Naive B cell (primary cell): ENCODE measurements around the gene LY6G5C. TPM values are rescaled to one million over a fixed set of nuclear protein-coding genes. Genes with fewer than 3 reads are reported as not detected.
A peak's percentile ranks its signal among the peaks of the same experiment; 100 is the strongest.

Experiments
- ATAC-seq, 2 donors: fragments of 150-1000 bp; cut with Tn5 transposase; 2 replicates each; pipeline ENCODE4 v1.10.0; 2021; ENCODE audit warnings: low read depth in 2 of 2, mild to moderate bottlenecking in 2 of 2, moderate library complexity in 2 of 2
- DNase-seq: peaks from one replicate; pipeline ENCODE4 v3.0.0; 2022
- H3K27ac Mint-ChIP-seq, 6 donors: one replicate each; pipeline ENCODE4 v1.8.0; 2020 to 2022; ENCODE audit warnings: mild to moderate bottlenecking in 6 of 6, mixed read lengths in 6 of 6, moderate library complexity in 5 of 6, inconsistent platforms in 2 of 6
- H3K27me3 Mint-ChIP-seq, 3 donors: one replicate each; pipeline ENCODE4 v1.8.0; 2021 to 2022; ENCODE audit warnings: mixed read lengths in 3 of 3, mild to moderate bottlenecking in 1 of 3
- H3K36me3 Mint-ChIP-seq, 2 donors: one replicate each; pipeline ENCODE4 v1.8.0; 2020 to 2022; ENCODE audit warnings: mixed read lengths in 2 of 2, inconsistent platforms in 1 of 2, mild to moderate bottlenecking in 1 of 2
- H3K4me1 Mint-ChIP-seq, 3 donors: one replicate each; pipeline ENCODE4 v1.8.0; 2020 to 2022; ENCODE audit warnings: mixed read lengths in 3 of 3, inconsistent platforms in 1 of 3, mild to moderate bottlenecking in 1 of 3, moderate library complexity in 1 of 3
- H3K4me3 Mint-ChIP-seq, 8 donors: one replicate each; pipeline ENCODE4 v1.8.0; 2020 to 2022; ENCODE audit warnings: mild to moderate bottlenecking in 8 of 8, mixed read lengths in 8 of 8, moderate library complexity in 8 of 8, inconsistent platforms in 2 of 8
- H3K9me3 Mint-ChIP-seq, 7 donors: one replicate each; pipeline ENCODE4 v1.8.0; 2020 to 2022; ENCODE audit warnings: mixed read lengths in 7 of 7, mild to moderate bottlenecking in 5 of 7, inconsistent platforms in 2 of 7, moderate library complexity in 1 of 7
- polyA plus RNA-seq, 6 donors: library from polyadenylated mRNA; unstranded; fragments of 300-500 nt; fragmentation: Illumina TruSeq; gene quantifications; one replicate each; pipeline ENCODE4 v1.2.3, GENCODE V29; 2021; ENCODE audit warnings: low read depth in 6 of 6

The LY6G5C gene, protein sequence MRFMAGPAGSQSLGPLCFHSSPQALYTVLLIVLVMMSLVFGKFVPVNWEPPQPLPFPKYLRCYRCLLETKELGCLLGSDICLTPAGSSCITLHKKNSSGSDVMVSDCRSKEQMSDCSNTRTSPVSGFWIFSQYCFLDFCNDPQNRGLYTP
- polyA plus RNA-seq: 1 to 10 TPM in 1 of 6 donors, under 1 TPM in 3, not detected in 2; 0.48 to 1.6 (median 0.92) TPM

DNA sequence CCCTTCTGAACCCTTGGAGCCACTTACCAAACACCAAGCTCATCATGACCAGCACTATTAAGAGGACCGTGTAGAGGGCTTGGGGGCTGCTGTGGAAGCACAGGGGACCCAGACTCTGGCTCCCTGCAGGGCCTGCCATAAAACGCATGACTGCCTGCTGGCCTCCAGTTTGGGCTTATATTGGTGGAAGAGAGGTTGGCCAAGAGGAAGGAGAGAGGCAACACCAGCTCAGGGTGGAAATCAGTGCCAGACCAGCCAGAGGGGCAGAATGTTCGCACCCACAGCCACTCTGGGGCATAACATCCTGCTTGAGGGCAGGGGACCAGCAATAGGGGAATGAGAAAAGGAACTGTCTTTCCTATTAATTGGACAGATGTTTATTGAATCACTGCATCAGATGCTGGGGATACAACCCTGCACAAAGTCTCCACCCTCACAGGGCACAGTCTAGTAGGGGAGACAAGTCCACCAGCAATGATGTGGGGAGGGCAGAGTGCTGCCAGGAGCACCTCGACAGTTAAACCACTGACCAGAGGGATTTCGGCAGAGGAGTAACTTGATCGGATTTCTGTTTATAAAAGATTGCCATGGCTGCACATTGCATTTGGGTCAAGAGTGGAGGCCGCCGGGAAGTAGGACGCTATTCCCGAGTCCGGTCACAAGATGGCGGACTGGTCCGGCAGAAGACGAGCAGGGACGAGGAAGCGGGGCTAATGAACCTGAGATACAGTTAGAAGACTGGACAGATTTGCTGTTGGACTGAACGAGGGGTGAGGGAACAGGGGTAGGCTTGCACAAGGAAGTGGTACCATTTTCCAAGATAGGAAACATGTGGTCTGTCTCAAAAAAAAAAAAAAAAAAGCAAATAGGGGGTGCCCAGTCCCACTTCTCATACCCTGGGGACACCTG, at the start of gene LY6G5C:
LY6G5C (minus strand) TSS at position 842 of the 909 bp plus-strand sequence; CDS start at position 148, 694 bp downstream.
- ATAC-seq (peak; percentile 63 to 67), DNase-seq (peak; percentile 51)
- peaks cover 37 to 56% (median 45%) of the 10 kb centered on the region in 3 donors for H3K4me1 Mint-ChIP-seq
- H3K27ac Mint-ChIP-seq: peak within 1 kb of the TSS; percentile 16 to 97 (median 87)
- H3K27me3 Mint-ChIP-seq: no peaks in the 10 kb centered on the region
- H3K4me3 Mint-ChIP-seq: peak within 1 kb of the TSS; percentile 72 to 90 (median 85)
- no peaks in the 10 kb centered on the region for H3K9me3 Mint-ChIP-seq
- H3K36me3 Mint-ChIP-seq: no peaks in the 10 kb centered on the region

DNA sequence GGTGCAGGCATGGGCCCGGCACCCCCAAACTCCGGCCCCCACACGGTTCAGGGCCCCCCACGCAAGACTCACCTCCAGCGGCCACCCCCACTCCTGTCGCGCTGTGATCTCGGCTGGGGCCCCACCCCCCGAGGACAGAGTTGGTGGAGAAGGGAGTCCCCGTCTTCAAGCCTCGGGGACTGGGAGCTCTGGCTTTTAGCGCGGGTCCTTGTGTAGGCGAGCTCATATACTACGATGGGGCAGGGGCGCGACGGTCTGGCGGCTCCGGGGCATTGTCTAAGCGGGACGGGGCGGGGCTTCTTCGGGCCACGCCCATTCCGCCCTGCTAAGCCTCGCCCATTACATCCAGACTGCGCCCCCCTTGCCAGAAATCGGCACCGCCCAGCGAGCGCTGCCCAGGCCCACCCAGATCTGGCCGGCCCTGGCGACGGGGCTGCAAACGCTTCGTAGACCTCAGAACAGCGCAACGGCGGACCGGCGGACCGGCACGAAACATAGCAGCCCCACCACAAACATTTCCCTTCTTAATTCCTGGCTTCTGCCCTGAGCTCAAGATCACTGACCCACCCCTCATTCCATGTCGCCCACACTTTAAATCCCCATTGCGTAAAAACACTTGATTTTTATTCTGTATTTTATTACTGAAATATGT, 49.2 kb upstream of the LY6G5C start:
- Mint-ChIP-seq H3K9me3 (no peaks in the 10 kb centered on the region), H3K36me3 (peaks cover 15 to 40% of the 10 kb centered on the region in 2 donors), H3K27ac (peak overlapping the region; percentile 86 to 98 (median 94)), H3K27me3 (no peaks in the 10 kb centered on the region), H3K4me1 (peaks cover 57 to 75% (median 74%) of the 10 kb centered on the region in 3 donors), H3K4me3 (peak overlapping the region; percentile 91 to 100 (median 98))
- ATAC-seq (peak; percentile 50 to 53), DNase-seq (peak; percentile 79)

DNA sequence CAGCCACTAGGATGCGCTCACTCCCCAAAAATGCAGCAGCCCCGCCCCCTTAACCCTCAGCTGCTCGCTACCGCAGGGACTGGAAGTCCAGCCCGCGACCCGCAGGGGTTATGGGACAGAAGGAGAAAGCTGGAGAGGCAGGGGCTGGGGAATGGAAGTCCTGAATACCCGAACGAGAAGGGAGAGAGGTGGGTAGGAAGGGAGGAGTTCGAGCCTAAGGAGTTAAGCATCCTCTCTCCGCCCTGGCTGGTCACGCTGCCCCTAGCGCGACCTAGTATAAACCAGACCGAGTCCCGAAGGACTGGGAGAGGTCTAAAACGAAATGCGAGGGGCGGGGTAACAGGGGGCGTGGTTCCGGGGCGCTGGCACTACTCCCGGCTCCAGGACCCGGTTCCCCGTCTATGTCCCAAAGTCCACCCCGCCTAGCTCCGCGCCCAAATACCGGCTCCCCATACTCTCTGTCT, 48.7 kb upstream of the LY6G5C start:
- Mint-ChIP-seq H3K9me3 (no peaks in the 10 kb centered on the region), H3K36me3 (peaks cover 15 to 36% of the 10 kb centered on the region in 2 donors), H3K27ac (peak overlapping the region; percentile 86 to 99 (median 98)), H3K4me1 (peaks cover 53 to 74% (median 73%) of the 10 kb centered on the region in 3 donors), H3K27me3 (no peaks in the 10 kb centered on the region), H3K4me3 (peak overlapping the region; percentile 91 to 100 (median 98))
- DNase-seq (peak; percentile 82), ATAC-seq (peak; percentile 54 to 59)

DNA sequence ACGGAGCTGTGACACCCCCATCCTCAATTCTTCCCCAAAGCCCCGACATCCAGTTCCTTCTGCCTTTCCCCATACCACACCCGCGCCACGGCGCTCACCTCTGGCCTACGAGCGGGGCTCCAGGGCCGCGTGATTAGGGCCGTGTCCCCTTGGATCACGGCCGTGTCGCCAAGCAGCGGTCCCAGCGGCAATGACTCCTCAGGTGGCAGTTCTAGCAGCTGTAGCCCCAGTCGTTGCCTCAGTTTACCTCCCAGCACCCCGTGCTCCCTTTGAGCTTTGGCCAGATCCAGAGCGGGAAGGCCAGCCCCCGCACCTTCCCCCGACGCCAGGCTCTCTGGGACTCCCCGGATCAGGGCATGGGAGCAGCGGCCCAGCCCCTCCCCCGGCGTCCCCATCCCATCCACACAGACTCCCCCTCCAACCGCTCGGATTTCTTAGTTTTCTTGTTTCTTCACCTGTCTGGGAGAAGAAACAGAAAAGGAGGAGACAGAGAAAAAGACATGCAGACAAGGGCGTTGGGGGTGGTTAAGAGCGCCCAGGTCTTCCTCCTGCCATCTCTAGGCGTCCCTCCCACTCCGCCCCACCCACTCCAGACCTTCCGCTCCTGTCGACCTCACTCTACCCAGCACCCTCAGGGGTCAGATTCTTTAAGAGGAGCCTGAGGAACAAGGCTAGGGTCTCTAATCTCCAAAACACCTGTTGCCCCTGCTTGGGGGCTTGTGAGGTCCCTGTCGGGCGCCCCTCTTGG, 48.1 kb upstream of the LY6G5C start, which contains the start of gene DDAH2:
DDAH2 (minus strand) TSS at position 533 of the 748 bp plus-strand sequence; CDS start at position 395, 138 bp downstream.
- ATAC-seq: peak; percentile 1 to 4

DNA sequence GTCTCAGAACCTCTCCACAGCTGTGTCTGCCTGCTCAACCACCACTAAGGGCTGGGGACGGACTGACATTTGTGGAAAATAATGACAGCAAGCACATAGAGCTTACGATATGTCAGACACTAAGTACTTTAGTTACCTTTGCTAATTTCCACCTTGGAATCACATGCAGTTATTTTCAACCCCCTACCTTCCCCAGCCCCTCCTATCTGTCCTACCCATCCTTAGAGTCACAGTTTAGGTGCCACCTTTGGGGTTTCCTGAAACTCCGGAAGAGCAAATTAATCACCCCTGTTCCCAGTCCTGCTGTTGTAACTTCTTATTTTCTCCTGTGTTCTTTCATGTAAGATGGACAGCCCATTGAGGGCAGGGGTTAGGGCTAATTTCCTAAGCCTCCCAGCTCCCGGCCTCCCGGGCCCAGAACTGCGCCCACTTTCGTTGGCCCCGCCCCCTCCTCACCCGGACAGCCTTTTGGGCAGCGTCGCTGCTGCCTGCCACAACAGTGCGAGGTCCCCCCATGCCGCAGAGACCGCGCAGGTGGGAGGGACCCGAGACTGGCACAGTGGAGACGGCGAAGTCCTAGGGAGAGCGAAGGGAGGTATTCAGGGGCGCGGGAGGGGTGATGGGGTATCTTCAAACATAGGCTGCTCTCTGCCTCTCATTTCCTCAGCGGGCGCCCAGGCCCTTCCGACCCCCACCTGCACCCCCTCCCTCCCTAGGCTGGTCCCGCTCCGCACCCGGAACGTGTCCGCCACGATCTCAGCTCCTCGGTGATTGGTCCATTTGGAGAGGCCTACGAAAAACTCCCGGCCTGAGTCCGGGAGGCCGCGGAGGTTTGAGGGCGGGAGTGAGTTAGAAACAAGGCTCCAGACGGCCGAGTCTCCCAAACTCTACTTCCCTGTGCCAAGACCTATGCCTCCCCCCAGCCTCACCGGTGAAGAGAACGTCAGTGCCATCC, 47.1 kb upstream of the LY6G5C start:
- peak overlapping the region; percentile 97 to 99 (median 98) for H3K27ac Mint-ChIP-seq
- H3K9me3 Mint-ChIP-seq: no peaks in the 10 kb centered on the region
- peak in 1 of 2 donors; percentile 1 for ATAC-seq
- peaks cover 6 to 30% of the 10 kb centered on the region in 2 donors for H3K36me3 Mint-ChIP-seq
- no peak for DNase-seq
- H3K4me1 Mint-ChIP-seq: peaks cover 52 to 75% (median 73%) of the 10 kb centered on the region in 3 donors
- no peaks in the 10 kb centered on the region for H3K27me3 Mint-ChIP-seq
- peak overlapping the region; percentile 91 to 99 (median 96) for H3K4me3 Mint-ChIP-seq

More for the DNA sequence above, 48.1 kb upstream of the LY6G5C start, which contains the start of gene DDAH2:
- no peak for DNase-seq
- peak within 1 kb of the TSS; percentile 86 to 99 (median 98) for H3K27ac Mint-ChIP-seq
- H3K9me3 Mint-ChIP-seq: no peaks in the 10 kb centered on the region
- no peaks in the 10 kb centered on the region for H3K27me3 Mint-ChIP-seq
- H3K4me3 Mint-ChIP-seq: peak within 1 kb of the TSS; percentile 91 to 100 (median 98)
- H3K4me1 Mint-ChIP-seq: peaks cover 51 to 74% (median 73%) of the 10 kb centered on the region in 3 donors
- peaks cover 15 to 36% of the 10 kb centered on the region in 2 donors for H3K36me3 Mint-ChIP-seq

DNA sequence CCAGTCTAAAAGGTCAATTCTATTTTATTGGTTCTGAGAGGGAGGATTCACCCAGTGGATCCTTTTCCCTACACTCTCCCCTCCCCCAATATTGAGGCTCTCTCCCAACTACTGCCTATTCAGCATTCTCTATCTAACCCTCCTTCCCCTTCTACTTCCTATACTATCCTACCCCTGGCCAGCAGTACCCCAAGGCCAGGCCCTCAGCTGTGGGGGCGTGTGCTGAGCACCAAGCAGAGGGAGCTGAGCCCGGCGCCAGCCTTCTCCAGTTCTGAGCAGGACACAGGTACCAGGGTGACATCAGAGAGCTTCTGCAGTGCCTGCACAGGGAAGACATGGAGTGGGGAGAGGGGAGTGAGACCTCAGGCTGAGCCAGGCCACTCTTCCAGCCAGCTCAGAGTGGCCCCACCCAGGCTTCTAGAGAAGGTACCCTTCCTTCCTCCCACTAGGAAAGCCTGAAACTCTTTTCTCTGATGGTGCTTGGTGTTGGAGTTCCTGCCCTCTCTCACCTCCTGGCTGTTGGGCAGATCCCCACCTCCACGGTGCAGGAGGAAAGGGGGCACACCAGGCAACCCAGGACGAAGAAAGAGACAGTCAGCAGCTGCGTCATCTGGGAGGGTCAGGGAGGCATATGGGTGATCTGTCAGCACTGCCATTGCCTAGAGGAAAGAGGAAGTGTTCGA, 46.3 kb upstream of the LY6G5C start:
- ATAC-seq (peak; percentile 82 to 87), DNase-seq (peak; percentile 83)
- peaks cover 6 to 28% of the 10 kb centered on the region in 2 donors for H3K36me3 Mint-ChIP-seq
- peaks cover 52 to 77% (median 75%) of the 10 kb centered on the region in 3 donors for H3K4me1 Mint-ChIP-seq
- H3K4me3 Mint-ChIP-seq: peak overlapping the region; percentile 86 to 99 (median 93)
- H3K27ac Mint-ChIP-seq: peak overlapping the region; percentile 97 to 99 (median 98)
- H3K9me3 Mint-ChIP-seq: no peaks in the 10 kb centered on the region
- H3K27me3 Mint-ChIP-seq: no peaks in the 10 kb centered on the region

DNA sequence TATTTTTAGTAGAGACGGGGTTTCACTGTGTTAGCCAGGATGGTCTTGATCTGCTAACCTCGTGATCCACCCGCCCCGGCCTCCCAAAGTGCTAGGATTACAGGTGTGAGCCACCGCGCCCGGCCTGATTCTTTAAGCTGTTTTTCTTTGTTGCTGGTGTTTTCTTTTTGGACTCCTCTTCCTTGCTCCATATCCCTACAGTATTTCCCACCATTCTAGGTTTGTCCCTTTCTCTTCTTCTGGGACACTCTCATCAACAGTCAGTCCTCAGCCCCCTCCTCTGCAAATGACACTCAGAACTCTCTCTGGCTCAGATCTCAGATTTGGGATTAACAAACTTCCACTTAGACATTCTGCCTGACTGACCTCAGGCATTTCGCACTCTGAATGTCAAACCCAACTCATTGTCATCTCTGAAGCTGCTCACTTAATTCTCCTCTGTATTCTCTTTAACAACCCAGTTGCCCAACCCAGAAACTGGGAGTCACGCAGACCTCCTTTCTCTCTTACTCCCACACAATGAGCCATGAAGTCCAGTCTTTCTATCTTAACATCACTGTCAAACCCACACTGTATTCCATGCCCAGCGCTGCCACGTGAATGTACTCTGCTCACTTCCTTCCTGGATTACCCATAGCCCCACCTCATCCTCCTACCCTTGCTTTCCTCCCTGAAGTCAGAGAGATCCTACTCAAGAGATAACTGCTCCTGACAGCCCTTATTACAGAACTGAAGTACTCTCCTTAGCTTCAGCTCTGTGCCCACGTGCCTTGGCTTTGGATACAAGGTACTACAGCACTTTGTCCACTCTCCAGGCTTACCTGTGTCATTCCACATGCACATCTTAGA, 44.9 kb upstream of the LY6G5C start:
- Mint-ChIP-seq H3K36me3 (peaks cover 6 to 28% of the 10 kb centered on the region in 2 donors), H3K27ac (peak overlapping the region in 5 of 6 donors; percentile 40 to 98 (median 85)), H3K9me3 (no peaks in the 10 kb centered on the region), H3K27me3 (no peaks in the 10 kb centered on the region), H3K4me3 (peak overlapping the region in 2 of 8 donors; percentile 3 to 73), H3K4me1 (peaks cover 52 to 75% (median 72%) of the 10 kb centered on the region in 3 donors)
- DNase-seq (no peak), ATAC-seq (no peak)

DNA sequence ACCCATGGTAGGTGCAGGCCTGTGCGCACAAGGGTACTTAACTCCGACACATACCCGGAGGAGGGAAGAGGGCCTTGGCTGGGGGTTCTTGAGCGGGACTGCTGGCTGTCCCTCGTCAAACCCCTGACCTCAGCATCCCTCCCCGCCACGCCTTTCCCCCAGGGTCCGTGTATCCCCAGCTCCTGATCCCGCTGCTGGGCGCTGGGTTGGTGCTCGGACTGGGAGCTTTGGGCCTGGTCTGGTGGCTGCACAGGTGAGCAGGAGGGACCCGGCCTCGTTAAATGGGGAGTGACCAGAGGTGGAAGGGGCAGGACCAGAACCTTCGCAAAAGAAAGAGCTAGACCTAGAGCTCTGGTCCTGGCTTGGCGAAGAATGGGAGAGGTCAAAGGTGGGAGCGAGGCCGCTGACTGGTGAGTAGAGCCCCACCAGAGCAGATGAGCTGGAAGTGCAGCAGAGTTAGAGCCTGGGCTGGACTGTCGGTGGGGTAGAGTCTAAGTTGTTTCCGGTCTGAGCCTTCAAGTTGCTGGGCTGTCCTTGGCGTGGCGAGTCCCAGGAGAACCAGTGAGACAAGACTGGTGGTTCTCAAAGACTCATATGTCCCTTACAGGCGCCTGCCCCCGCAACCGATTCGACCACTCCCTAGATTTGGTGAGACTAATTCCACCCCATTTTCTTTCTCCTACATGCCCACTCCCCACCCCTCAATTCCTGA, 43.3 kb upstream of the LY6G5C start:
- H3K27ac Mint-ChIP-seq: peak overlapping the region in 4 of 6 donors; percentile 21 to 62 (median 44)
- H3K36me3 Mint-ChIP-seq: peaks cover 6 to 23% of the 10 kb centered on the region in 2 donors
- no peak for ATAC-seq
- no peak for DNase-seq
- H3K27me3 Mint-ChIP-seq: no peaks in the 10 kb centered on the region
- no peaks in the 10 kb centered on the region for H3K9me3 Mint-ChIP-seq
- H3K4me3 Mint-ChIP-seq: peak overlapping the region in 2 of 8 donors; percentile 12 to 64
- peaks cover 44 to 63% (median 59%) of the 10 kb centered on the region in 3 donors for H3K4me1 Mint-ChIP-seq

DNA sequence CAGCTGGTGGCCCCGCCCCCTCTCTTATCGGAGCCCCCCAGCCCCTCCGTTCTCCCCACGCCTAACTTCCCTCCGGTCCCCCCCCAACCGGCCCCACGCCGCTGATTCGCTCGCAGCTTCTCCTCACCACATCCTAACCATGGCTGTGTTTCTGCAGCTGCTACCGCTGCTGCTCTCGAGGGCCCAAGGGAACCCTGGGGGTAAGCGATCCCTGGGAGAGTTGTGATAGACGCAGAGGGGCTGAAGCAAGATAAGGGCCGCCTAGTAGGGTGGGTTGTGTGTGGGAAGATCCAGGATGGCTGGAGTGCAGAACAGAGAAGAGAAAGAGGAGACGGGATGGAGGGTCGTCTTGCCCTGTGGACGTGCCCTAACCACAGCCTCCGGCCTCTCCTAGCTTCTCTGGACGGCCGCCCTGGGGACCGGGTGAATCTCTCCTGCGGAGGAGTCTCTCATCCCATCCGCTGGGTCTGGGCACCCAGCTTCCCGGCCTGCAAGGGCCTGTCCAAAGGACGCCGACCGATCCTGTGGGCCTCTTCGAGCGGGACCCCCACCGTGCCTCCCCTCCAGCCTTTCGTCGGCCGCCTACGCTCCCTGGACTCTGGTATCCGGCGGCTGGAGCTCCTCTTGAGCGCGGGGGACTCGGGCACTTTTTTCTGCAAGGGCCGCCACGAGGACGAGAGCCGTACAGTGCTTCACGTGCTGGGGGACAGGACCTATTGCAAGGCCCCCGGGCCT, 42.5 kb upstream of the LY6G5C start, which contains the start of gene MPIG6B:
MPIG6B (plus strand) TSS at position 129 of the 735 bp plus-strand sequence; CDS start at position 140, 11 bp downstream.
- no peak for ATAC-seq
- H3K27me3 Mint-ChIP-seq: no peaks in the 10 kb centered on the region
- H3K36me3 Mint-ChIP-seq: peaks cover 6 to 22% of the 10 kb centered on the region in 2 donors
- H3K9me3 Mint-ChIP-seq: no peaks in the 10 kb centered on the region
- H3K27ac Mint-ChIP-seq: peak within 1 kb of the TSS in 5 of 6 donors; percentile 21 to 76 (median 58)
- no peak for DNase-seq
- peak within 1 kb of the TSS in 6 of 8 donors; percentile 12 to 66 (median 42) for H3K4me3 Mint-ChIP-seq
- H3K4me1 Mint-ChIP-seq: peaks cover 36 to 56% (median 52%) of the 10 kb centered on the region in 3 donors
